HG03432 (cell line): Measurements from ENCODE around the gene SCAMP3.
"Not testable (repeated sequence)": the region's sequence is repeated elsewhere in the genome, so short reads cannot be mapped to it uniquely, and the experiment has no call there.

Source experiments
- ATAC-seq: cut with Tn5 transposase; IDR thresholded peaks from one replicate; pipeline ENCODE4 v1.9.1; 2021; ENCODE audit warnings: mild to moderate bottlenecking, moderate library complexity; ENCODE audit not compliant: unreplicated experiment

The SCAMP3 gene

GRCh38 chr1:155261852-155262673 lies at the start of gene SCAMP3:
Gene SCAMP3, minus strand, starts transcription at chr1:155262360. Its CDS starts 209 bp downstream, at chr1:155262151.
- peak; percentile 86 for ATAC-seq

DNA sequence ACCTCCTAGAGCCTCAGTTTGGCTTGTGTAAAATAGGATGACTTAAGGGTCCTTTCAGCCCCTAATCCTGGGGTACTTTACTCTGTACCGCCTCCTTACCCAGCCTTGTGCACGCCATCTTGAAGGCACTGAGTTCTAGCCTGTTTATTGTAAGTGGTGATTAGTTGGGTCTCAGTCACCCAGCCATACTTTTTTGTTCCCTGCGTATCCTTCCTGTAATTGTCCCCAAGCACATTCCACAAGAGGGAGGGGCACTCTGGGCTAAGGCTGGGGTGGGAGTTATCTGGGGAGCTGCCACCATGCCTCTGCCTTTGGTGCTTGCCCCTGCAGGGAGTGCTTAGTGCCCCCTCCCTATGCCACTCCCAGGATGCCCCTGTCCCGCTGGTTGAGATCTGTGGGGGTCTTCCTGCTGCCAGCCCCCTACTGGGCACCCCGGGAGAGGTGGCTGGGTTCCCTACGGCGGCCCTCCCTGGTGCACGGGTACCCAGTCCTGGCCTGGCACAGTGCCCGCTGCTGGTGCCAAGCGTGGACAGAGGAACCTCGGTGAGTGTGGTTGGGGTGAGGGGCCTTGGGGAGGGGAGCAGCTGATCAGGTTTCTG lies 47.4 kb upstream of the SCAMP3 start:
- ATAC-seq = no peak

- ATAC-seq = peak; percentile 94
Observed at GRCh38 chr1:155308493-155309422, 46.6 kb upstream of the SCAMP3 start, which contains the start of gene FDPS. Gene FDPS, plus strand, starts transcription at chr1:155308866. Its CDS starts 924 bp downstream, at chr1:155309790.

GRCh38 chr1:155307247-155307740 lies 45.1 kb upstream of the SCAMP3 start:
- ATAC-seq = no peak

DNA sequence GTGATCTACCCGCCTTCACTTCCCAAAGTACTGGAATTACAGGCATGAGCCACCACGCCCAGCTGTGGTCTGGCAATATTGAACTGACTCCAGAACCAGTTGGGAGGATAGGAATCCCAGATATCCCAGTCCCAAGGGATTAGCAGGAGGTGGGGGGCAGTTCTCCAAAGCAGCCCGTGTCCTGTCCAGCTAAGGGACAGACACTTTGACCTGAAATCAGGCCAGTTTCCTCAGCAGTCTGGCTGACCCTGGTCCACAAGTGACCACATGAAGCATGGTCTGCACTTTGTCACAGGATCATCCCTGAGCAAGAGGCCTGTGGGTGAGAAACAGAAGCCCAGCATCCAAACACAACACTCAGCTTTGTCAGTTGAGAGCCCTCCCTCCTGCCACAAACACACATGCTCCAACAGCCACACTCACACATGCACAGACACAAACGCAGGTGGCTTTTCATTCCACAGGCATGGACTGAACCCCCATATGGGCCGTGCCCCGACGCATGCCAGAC lies 43.8 kb upstream of the SCAMP3 start:
- no peak for ATAC-seq

GRCh38 chr1:155304558-155305063 lies 42.5 kb upstream of the SCAMP3 start:
- ATAC-seq = no peak

- no peak for ATAC-seq
Observed at GRCh38 chr1:155301342-155301841, 39.2 kb upstream of the SCAMP3 start, which contains the start of gene PKLR. Gene PKLR, minus strand, starts transcription at chr1:155301438. Its CDS starts 43 bp downstream, at chr1:155301395.

DNA sequence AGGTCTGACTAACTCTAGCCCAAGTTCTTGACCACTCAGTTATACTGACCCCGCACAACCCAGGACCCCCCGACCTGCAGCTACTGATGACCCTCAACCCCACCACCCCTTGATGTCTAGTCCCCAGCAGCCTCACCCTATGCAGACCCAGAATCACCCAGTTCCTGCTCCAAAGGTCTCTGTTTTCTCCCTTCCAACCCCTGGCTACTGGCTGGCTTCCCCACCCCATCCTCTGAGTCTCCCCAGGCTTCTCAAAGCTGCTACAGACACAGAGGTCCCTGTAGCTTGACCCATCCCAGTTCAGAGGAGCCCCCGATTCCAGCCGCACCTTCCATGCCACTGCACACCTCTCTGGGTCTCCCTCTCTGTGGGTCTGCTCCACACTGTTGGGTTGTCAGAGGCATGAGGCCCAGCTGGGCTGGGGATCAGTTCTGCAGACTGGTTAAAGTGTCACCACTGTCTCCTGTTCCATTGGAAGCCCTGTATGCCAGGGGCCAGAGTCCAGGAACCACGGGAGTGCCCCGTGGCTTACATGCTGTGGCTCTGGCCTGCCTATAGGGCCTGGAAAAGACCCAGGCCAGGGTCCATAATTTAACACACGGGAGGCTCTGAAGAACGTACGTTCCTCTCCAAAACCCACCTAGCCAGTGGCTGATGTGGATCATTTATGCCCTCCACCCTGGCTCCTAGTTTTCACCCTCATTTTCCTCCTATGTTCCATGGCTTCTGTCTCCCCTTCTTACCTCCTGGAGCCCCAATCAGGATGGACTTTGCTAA lies 38.6 kb upstream of the SCAMP3 start:
- no peak for ATAC-seq

GRCh38 chr1:155300024-155300423 lies 37.9 kb upstream of the SCAMP3 start:
- ATAC-seq = no peak

DNA sequence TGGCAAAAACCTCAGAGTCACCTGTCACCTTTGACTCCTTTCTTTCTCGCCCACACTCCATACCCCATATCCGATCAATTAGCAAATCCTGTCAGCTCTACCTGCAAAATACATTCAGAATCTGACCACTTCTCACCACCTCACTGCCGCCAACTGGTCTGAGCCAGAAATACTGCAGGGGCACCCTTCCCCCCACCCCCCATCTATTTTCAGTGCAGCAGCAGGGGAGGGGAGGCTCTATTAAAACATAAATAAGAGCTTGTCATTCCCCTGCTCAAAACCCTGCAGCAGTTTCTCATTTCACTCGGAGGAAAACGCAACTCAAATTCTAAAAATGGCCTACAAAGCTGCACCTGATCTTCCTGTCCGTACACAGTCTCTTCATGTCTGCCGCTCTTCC lies 35.2 kb upstream of the SCAMP3 start:
- ATAC-seq = no peak

- ATAC-seq = no peak
Observed at GRCh38 chr1:155296661-155297060, 34.5 kb upstream of the SCAMP3 start.

GRCh38 chr1:155295942-155296267 lies 33.7 kb upstream of the SCAMP3 start:
- ATAC-seq = no peak

- no peak for ATAC-seq
Observed at GRCh38 chr1:155295183-155295941, 33.2 kb upstream of the SCAMP3 start.

GRCh38 chr1:155294520-155295182 lies 32.5 kb upstream of the SCAMP3 start:
- ATAC-seq = no peak

- no peak for ATAC-seq
Observed at GRCh38 chr1:155293086-155293749, 31.1 kb upstream of the SCAMP3 start.

GRCh38 chr1:155291006-155291405 lies 28.8 kb upstream of the SCAMP3 start:
- ATAC-seq = not testable (repeated sequence)

GRCh38 chr1:155287987-155288543 lies 25.9 kb upstream of the SCAMP3 start:
- no peak for ATAC-seq

GRCh38 chr1:155286544-155286943 lies 24.4 kb upstream of the SCAMP3 start:
- no peak for ATAC-seq
